Kidney (tissue), 14 donors: Measurements from ENCODE around the gene SMAD4. TPM values are rescaled to one million over a fixed set of nuclear protein-coding genes. Genes with fewer than 3 reads are reported as not detected.

Experiments
- DNase-seq, 5 donors: peaks; one replicate each; pipeline ENCODE4 v3.0.0-alpha.2; 2013 to 2020
- FAIRE-seq: peaks from 2 replicates; lab custom pipeline; 2012; peaks lifted over from hg19 to GRCh38; lab: Jason Lieb, UNC
- H3K27ac ChIP-seq, 2 donors: one replicate each; pipeline ENCODE4 v1.7.0; 2013; ENCODE audit warnings: low read depth in 2 of 2, low read length in 2 of 2, inconsistent platforms in 1 of 2
- H3K27me3 ChIP-seq: one replicate; pipeline ENCODE4 v1.7.1; 2013; ENCODE audit warnings: low read length, inconsistent platforms; ENCODE audit not compliant: control insufficient read depth, insufficient read depth
- H3K36me3 ChIP-seq, 3 donors: one replicate each; pipeline versions ENCODE4 v1.7.0 to v1.7.1; 2013; ENCODE audit warnings: low read length in 3 of 3, control low read depth in 1 of 3, inconsistent platforms in 1 of 3; ENCODE audit not compliant: insufficient read depth in 3 of 3, control insufficient read depth in 2 of 3
- H3K4me1 ChIP-seq, 3 donors: one replicate each; pipeline versions ENCODE4 v1.7.0 to v1.7.1; 2013; ENCODE audit warnings: low read length in 3 of 3, inconsistent platforms in 1 of 3, low read depth in 1 of 3; ENCODE audit not compliant: control insufficient read depth in 2 of 3, insufficient read depth in 2 of 3
- H3K4me3 ChIP-seq, 3 donors: one replicate each; pipeline versions ENCODE4 v1.7.0 to v1.8.1; 2013; ENCODE audit warnings: low read length in 3 of 3, control low read depth in 1 of 3, inconsistent platforms in 1 of 3
- H3K9ac ChIP-seq, 3 donors: one replicate each; pipeline versions ENCODE4 v1.7.0 to v1.7.1; 2013; ENCODE audit warnings: low read length in 3 of 3, control low read depth in 1 of 3, inconsistent platforms in 1 of 3
- H3K9me3 ChIP-seq, 3 donors: one replicate each; pipeline versions ENCODE4 v1.7.0 to v1.7.1; 2013; ENCODE audit warnings: low read length in 3 of 3, control low read depth in 1 of 3, inconsistent platforms in 1 of 3; ENCODE audit not compliant: control insufficient read depth in 2 of 3, insufficient read depth in 1 of 3
- CTCF ChIP-seq: IDR thresholded peaks from 3 replicates; pipeline ENCODE4 v1.5.1; 2012; ENCODE audit warnings: mild to moderate bottlenecking, moderate library complexity, borderline replicate concordance; ENCODE audit not compliant: insufficient read depth; ENCODE audit errors: extremely low read depth
- intact Hi-C: fragments of 100-400 bp; cut with DNase I; formaldehyde crosslinking; loops from one replicate; pipeline ENCODE4 v1.11.1; 2022
- polyA plus RNA-seq: library from polyadenylated mRNA; stranded (reverse); fragments of 350-450 nt; fragmentation: Illumina TruSeq; extraction: RNeasy Lipid Tissue Mini Kit (QIAGEN cat#74804); gene quantifications from one replicate; pipeline ENCODE4 v1.2.3, GENCODE V29; 2014; ENCODE audit warnings: low read depth, low replicate concordance; ENCODE audit not compliant: insufficient read depth
- total RNA-seq: library from RNA; stranded (reverse); fragmentation: NEBNext Ultra II Directional; extraction: Animal tissue kit (Norgen Biotek cat#: 25700); gene quantifications from one replicate; pipeline ENCODE4 v1.2.1, GENCODE V29; 2021
- donor health status: control.
- donor health status: control.
- donor health status: control.
- donor health status: control.
- donor health status: control.
- donor health status: DM: yes; HTN: yes; CAD: no.
- donor health status: Normal renal cell carcinoma (clear cell type).

The SMAD4 gene
- total and polyA plus RNA-seq, 2 donors from 2014 or later, result 22.2 to 126 TPM

DNA sequence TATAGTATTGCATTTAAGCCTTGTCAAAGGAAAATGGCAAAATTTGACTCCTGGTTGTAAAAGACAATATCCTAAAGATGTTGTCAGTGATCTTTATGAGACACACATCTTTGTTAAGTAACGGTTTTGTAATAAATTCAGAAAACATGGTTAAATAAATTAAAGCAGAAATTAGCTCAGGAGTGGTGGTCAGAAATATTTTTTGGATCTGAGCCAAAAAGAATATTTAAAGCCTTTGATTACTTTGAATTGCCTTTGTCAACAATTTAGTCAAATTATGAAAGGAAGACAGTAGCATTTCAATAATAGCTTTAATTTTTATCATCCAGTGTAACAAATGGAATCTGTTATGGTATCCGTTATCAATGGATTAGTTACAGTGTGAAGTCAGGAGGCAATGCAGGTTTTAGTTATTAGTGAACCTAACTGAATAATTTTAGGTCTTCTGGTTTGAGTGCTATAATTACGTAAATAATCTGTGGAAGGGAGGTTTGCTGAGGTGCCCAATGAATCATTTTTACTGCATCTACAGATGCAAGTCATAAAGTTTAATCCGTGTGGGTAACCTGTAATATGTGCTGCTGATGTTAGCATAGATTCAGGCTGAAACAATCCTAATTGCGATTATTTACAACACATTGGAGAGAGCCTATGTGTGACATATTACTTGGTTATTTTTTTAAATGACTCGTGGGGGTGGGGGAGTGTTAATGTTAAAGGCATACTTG lies 42.7 kb downstream of the SMAD4 start:
- H3K4me3 ChIP-seq, result no peak overlapping the region
- H3K27ac ChIP-seq, result no peak overlapping the region
- no peaks in the 10 kb centered on the region for H3K27me3 ChIP-seq
- no peak overlapping the region for H3K9ac ChIP-seq
- TF ChIP-seq CTCF, result no peak
- H3K4me1 ChIP-seq, result no peaks in the 10 kb centered on the region
- no peaks in the 10 kb centered on the region for H3K9me3 ChIP-seq
- H3K36me3 ChIP-seq, result peaks cover 8 to 30% (median 16%) of the 10 kb centered on the region in 3 donors
- DNase-seq, result no peak
- no peak for FAIRE-seq
- intact Hi-C loops, result no loop called here

DNA sequence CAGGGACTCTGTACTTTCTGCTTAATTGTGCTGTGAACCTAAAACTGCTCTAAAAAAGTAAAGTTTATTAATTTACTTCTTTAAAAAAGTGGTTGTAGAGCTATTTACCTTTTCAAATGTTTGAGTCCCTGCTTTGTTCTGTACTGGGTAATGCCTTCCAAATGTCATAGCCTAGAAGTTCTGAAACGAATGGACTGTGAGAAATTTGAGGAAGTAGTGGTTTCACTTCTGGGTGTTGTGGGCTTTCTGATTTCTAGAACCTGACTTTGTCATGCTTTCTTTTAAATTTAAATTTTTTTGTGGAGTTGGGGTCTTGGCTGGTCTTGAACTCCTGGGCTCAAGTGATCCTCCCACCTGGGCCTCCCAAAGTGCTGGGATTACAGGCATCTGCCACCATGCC lies 44.6 kb downstream of the SMAD4 start:
- FAIRE-seq (no peak), DNase-seq (no peak)
- Histone ChIP-seq H3K9me3 (no peaks in the 10 kb centered on the region), H3K27ac (no peak overlapping the region), H3K4me1 (no peaks in the 10 kb centered on the region), H3K36me3 (peaks cover 9 to 31% (median 21%) of the 10 kb centered on the region in 3 donors), H3K9ac (no peak overlapping the region), H3K4me3 (no peak overlapping the region), H3K27me3 (no peaks in the 10 kb centered on the region)
- no peak for TF ChIP-seq CTCF
- intact Hi-C loops, result no loop called here

DNA sequence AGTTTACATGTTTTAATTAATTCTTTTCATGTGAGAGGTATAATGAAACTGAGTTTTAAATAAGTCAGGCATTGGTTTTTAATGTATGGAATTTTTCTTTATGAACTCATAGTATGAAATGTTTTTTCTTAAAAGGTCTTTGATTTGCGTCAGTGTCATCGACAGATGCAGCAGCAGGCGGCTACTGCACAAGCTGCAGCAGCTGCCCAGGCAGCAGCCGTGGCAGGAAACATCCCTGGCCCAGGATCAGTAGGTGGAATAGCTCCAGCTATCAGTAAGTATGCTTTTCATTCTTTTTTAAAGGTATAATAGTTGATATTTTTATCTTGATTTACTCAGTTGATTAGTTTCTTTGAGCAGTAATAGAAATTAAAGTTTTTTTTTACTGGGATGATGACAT lies 46.5 kb downstream of the SMAD4 start:
- Histone ChIP-seq H3K27me3 (no peaks in the 10 kb centered on the region), H3K27ac (no peak overlapping the region), H3K36me3 (peaks cover 4 to 25% (median 21%) of the 10 kb centered on the region in 3 donors), H3K9ac (no peak overlapping the region), H3K4me3 (no peak overlapping the region), H3K4me1 (peaks cover 0 to 3% (median 0%) of the 10 kb centered on the region in 3 donors), H3K9me3 (no peaks in the 10 kb centered on the region)
- FAIRE-seq, result no peak
- intact Hi-C loops, result no loop called here
- no peak for DNase-seq
- no peak for TF ChIP-seq CTCF
